ENCODE measurements around the gene ANKFN1.

DNA sequence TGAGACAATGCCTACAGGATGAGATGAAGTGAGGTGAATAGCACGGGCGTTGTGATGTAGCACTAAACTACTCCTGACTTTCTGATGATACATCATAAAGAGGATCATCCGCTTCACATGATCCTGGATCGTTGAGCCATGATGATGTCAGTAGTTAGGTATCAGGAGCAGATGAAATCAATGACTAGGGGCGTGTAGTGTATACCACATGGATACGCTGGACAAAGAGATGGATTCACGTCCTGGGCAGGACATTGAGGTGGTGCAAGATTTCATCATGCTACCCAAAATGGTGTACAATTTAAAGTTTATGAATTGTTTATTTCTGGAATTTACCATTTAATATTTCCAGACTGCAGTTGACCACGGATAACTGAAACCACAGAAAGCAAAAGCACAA is 156.6 kb downstream of the ANKFN1 start:
- TF ChIP-seq, protein P1, sequence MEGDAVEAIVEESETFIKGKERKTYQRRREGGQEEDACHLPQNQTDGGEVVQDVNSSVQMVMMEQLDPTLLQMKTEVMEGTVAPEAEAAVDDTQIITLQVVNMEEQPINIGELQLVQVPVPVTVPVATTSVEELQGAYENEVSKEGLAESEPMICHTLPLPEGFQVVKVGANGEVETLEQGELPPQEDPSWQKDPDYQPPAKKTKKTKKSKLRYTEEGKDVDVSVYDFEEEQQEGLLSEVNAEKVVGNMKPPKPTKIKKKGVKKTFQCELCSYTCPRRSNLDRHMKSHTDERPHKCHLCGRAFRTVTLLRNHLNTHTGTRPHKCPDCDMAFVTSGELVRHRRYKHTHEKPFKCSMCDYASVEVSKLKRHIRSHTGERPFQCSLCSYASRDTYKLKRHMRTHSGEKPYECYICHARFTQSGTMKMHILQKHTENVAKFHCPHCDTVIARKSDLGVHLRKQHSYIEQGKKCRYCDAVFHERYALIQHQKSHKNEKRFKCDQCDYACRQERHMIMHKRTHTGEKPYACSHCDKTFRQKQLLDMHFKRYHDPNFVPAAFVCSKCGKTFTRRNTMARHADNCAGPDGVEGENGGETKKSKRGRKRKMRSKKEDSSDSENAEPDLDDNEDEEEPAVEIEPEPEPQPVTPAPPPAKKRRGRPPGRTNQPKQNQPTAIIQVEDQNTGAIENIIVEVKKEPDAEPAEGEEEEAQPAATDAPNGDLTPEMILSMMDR (IDR thresholded peaks at IDR 0.05): no peak
- no peak for TF ChIP-seq ZFX (IDR thresholded peaks at IDR 0.05; ENCODE audit: borderline replicate concordance)

All from 22Rv1 (cell line).